Stomach smooth muscle (tissue), 2 donors: Measurements from ENCODE around the gene KRTAP9-8.
"Not testable (repeated sequence)": the region's sequence is repeated elsewhere in the genome, so short reads cannot be mapped to it uniquely, and the experiment has no call there.

Source experiments
- H3K27ac ChIP-seq: one replicate; pipeline ENCODE4 v1.7.0; 2013; ENCODE audit warnings: mild to moderate bottlenecking, low read length, inconsistent platforms
- H3K27me3 ChIP-seq, 2 donors: one replicate each; pipeline ENCODE4 v1.7.0; 2013; ENCODE audit warnings: low read length in 2 of 2; ENCODE audit not compliant: insufficient read depth in 2 of 2, control insufficient read depth in 1 of 2
- H3K36me3 ChIP-seq, 2 donors: one replicate each; pipeline ENCODE4 v1.7.0; 2013; ENCODE audit warnings: low read length in 2 of 2; ENCODE audit not compliant: control insufficient read depth in 2 of 2, insufficient read depth in 2 of 2
- H3K4me1 ChIP-seq: one replicate; pipeline ENCODE4 v1.7.0; 2013; ENCODE audit warnings: low read length; ENCODE audit not compliant: control insufficient read depth, insufficient read depth
- H3K4me3 ChIP-seq, 2 donors: one replicate each; pipeline ENCODE4 v1.7.0; 2013; ENCODE audit warnings: low read length in 2 of 2
- H3K9ac ChIP-seq, 2 donors: one replicate each; pipeline ENCODE4 v1.7.0; 2013; ENCODE audit warnings: low read length in 2 of 2, mild to moderate bottlenecking in 1 of 2
- H3K9me3 ChIP-seq, 2 donors: one replicate each; pipeline ENCODE4 v1.7.0; 2013; ENCODE audit warnings: low read length in 2 of 2; ENCODE audit not compliant: control insufficient read depth in 2 of 2
- donor health status: healthy.
- donor health status: Pancreatic carcinoma.

Gene KRTAP9-8

DNA sequence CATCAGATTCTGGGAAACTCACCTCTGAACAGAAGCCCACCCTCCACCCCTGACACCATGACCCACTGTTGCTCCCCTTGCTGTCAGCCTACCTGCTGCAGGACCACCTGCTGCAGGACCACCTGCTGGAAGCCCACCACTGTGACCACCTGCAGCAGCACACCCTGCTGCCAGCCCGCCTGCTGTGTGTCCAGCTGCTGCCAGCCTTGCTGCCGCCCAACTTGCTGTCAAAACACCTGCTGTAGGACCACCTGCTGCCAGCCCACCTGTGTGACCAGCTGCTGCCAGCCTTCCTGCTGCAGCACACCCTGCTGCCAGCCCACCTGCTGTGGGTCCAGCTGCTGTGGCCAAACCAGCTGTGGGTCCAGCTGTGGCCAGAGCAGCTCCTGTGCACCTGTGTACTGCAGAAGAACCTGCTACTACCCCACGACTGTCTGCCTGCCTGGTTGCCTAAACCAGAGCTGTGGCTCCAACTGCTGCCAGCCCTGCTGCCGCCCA is 11.2 kb upstream of the KRTAP9-8 start, which contains the start of gene KRTAP9-2:
KRTAP9-2 (plus strand) TSS at position 51 of the 498 bp plus-strand sequence; CDS start at position 58, 7 bp downstream.
- not testable (repeated sequence) for H3K4me1 ChIP-seq, H3K36me3 ChIP-seq, H3K9me3 ChIP-seq, H3K27ac ChIP-seq, H3K27me3 ChIP-seq, H3K9ac ChIP-seq, H3K4me3 ChIP-seq

DNA sequence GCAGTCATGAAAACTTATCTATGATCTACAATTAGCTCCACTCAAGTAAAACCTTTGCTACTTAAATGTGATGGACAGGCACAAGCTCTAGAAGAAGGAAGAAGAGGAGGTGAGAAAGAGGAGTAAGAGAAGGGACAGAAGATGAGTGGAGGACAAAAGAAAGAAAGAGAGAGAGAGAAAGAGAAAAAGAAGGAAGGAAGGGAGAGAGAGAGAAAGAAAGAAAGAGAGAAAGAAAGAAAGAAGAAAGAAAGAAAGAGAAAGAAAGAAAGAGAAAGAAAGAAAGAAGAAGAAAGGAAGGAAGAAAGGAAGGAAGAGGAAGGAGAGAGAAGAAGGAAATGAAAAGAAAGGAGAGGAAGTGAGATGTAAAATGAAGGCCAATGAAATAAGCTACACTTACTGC is 7.7 kb upstream of the KRTAP9-8 start:
- Histone ChIP-seq H3K9ac (no peak overlapping the region), H3K9me3 (no peaks in the 10 kb centered on the region), H3K27me3 (peaks cover 0 to 5% of the 10 kb centered on the region in 2 donors), H3K4me3 (no peak overlapping the region), H3K36me3 (no peaks in the 10 kb centered on the region), H3K27ac (no peak overlapping the region), H3K4me1 (no peaks in the 10 kb centered on the region)

DNA sequence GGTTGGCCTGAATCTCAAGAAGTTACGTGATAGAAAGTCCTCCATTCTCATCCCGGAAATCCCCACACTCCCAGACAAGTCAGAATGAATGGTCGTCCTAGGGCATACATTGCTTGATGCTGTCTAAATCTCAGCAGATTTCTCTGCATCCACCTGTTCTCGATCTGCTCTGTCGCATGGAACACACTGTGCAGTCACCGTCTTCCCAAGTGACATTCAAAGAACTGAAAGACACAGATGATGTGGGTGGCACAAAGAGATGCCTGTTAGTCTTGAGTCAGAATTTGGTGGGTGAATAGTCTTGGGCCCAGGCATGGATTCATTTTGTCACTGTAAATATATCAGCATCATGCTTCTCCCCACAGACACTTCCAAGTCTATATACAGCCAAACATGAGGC is 6.1 kb upstream of the KRTAP9-8 start:
- Histone ChIP-seq H3K27me3 (peaks cover 0 to 2% of the 10 kb centered on the region in 2 donors), H3K36me3 (no peaks in the 10 kb centered on the region)

DNA sequence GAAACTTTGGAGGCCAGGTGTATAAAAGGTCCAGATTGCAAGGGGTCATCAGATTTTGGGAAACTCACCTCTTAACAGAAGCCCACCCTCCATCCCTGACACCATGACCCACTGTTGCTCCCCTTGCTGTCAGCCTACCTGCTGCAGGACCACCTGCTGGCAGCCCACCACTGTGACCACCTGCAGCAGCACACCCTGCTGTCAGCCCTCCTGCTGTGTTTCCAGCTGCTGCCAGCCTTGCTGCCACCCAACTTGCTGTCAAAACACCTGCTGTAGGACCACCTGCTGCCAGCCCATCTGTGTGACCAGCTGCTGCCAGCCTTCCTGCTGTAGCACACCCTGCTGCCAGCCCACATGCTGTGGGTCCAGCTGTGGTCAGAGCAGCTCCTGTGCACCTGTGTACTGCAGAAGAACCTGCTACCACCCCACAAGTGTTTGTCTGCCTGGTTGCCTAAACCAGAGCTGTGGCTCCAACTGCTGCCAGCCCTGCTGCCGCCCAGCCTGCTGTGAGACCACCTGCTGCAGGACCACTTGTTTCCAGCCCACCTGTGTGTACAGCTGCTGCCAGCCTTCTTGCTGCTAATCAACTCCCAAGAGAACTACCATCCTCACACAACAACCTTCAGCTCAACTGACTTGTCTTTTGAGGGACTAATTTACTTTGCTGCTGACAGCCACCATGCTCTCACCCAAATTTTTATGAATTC is 5.2 kb upstream of the KRTAP9-8 start, which contains the start of gene KRTAP9-3:
KRTAP9-3 (plus strand) TSS at position 51 of the 707 bp plus-strand sequence; CDS start at position 104, 53 bp downstream.
- not testable (repeated sequence) for H3K27ac ChIP-seq, H3K27me3 ChIP-seq, H3K36me3 ChIP-seq, H3K4me3 ChIP-seq, H3K9ac ChIP-seq, H3K9me3 ChIP-seq, H3K4me1 ChIP-seq

More for the DNA sequence above, 6.1 kb upstream of the KRTAP9-8 start:
- Histone ChIP-seq H3K4me1 (no peaks in the 10 kb centered on the region), H3K9ac (no peak overlapping the region), H3K27ac (no peak overlapping the region), H3K9me3 (no peaks in the 10 kb centered on the region), H3K4me3 (no peak overlapping the region)

DNA sequence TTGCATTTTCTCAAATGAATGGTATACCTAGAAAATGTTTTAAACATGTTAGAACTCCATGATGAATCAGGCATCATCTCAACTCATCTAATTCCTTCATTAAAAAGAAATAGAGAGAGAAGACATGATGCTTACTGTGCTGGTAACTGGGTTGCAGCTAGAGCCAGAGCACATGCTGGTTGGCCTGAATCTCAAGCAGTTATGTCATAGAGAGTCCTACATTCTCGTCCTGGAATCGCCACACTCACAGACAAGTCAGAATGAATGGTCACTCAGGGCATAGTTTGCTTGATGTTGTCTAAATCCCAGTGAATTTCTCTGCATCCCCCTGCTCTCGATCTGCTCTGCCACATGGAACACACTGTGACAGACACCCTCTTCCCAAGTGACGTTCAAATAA is 683 bp upstream of the KRTAP9-8 start:
- H3K27ac ChIP-seq, H3K9ac ChIP-seq, H3K4me3 ChIP-seq, H3K27me3 ChIP-seq, H3K36me3 ChIP-seq, H3K4me1 ChIP-seq, H3K9me3 ChIP-seq: not testable (repeated sequence)

DNA sequence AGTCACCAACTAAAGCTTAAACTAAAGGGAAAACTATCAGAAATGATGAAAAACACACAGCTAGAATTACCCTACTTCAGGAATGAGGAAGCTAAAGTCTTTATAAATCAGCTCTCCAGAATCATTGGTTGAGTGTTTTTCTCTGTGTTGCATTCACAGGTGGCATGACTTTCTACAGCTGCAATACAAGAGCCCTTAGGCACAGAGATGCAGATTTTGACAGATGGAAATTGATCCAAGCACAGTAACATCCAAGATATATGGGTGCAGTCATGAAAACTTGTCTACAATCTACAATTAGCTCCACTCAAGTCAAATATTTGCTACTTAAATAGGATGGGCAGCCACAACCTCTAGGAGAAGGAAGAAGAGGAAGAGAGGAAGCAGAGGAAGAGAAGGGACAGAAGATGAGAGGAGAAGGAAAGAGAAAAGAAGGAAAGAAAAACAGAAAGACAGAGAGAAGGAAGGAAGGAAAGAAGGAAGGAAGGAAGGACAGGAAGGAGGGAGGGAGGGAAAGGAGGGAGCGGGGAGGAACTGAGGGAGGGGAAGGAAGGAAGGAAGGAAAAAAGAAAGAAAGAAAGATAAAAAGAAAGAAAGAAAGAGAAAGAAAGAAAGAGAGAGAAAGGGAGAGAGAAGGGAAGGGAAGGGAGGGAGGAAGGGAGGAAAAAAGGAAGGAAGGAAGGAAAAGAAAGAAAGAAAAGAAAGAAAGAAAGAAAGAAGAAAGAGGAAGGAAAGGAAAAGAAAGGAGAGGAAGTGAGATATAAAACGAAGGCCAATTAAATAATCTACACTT is 9.4 kb downstream of the KRTAP9-8 start:
- not testable (repeated sequence) for H3K9ac ChIP-seq, H3K4me1 ChIP-seq, H3K9me3 ChIP-seq, H3K4me3 ChIP-seq, H3K36me3 ChIP-seq, H3K27ac ChIP-seq, H3K27me3 ChIP-seq

DNA sequence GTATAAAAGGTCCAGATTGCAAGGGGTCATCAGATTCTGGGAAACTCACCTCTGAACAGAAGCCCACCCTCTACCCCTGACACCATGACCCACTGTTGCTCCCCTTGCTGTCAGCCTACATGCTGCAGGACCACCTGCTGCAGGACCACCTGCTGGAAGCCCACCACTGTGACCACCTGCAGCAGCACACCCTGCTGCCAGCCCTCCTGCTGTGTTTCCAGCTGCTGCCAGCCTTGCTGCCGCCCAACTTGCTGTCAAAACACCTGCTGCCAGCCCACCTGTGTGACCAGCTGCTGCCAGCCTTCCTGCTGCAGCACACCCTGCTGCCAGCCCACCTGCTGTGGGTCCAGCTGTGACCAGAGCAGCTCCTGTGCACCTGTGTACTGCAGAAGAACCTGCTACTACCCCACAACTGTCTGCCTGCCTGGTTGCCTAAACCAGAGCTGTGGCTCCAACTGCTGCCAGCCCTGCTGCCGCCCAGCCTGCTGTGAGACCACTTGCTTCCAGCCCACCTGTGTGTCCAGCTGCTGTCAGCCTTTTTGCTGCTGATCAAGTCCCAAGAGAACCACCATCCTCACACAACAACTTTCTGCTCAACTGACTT is 11.9 kb downstream of the KRTAP9-8 start, which contains the start of gene KRTAP9-4:
KRTAP9-4 (plus strand) TSS at position 51 of the 604 bp plus-strand sequence; CDS start at position 85, 34 bp downstream.
- not testable (repeated sequence) for H3K4me3 ChIP-seq, H3K36me3 ChIP-seq, H3K9ac ChIP-seq, H3K27me3 ChIP-seq, H3K9me3 ChIP-seq, H3K27ac ChIP-seq, H3K4me1 ChIP-seq

DNA sequence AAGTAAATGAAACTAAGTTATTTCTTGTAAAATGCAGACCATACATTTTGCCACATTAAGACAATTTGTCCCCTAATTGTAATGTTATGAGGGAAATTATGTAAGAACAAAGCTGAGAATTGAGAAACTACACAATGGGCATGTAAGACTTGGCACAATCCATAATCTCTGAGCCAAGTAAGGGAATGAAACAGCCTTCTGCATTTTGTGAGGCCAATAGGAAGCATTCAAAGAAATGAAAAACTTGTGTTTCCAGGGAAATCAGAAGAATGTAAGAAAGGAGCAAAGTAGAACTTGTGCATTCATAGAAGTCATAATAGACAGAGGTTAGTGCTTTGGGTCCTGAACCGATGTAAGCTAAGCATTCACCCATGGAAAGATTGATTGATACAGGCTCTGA is 13.5 kb downstream of the KRTAP9-8 start:
- Histone ChIP-seq H3K9me3 (no peaks in the 10 kb centered on the region), H3K36me3 (no peaks in the 10 kb centered on the region), H3K27me3 (peaks cover 2 to 3% of the 10 kb centered on the region in 2 donors), H3K4me3 (no peak overlapping the region), H3K4me1 (no peaks in the 10 kb centered on the region), H3K27ac (no peak overlapping the region), H3K9ac (no peak overlapping the region)

DNA sequence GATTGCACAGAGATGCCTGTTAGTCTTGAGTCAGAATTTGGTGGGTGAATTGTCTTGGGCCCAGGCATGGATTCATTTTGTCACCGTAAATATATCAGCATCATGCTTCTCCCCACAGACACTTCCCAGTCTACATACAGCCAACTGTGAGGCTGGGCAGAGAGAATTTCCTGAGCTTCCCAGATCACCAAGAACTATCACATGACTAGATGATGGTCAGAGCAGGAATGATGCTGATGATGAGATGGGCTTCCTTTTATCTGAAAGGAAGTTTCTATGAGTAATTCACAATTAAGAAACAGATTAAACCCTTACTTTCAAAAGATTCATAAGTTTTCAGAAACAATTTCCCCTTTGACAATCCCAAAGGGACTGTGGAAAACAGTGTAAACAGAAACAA is 17.1 kb downstream of the KRTAP9-8 start:
- Histone ChIP-seq H3K9ac (no peak overlapping the region), H3K27me3 (peaks cover 2 to 3% of the 10 kb centered on the region in 2 donors), H3K27ac (no peak overlapping the region), H3K4me1 (no peaks in the 10 kb centered on the region), H3K9me3 (no peaks in the 10 kb centered on the region), H3K36me3 (no peaks in the 10 kb centered on the region), H3K4me3 (no peak overlapping the region)

DNA sequence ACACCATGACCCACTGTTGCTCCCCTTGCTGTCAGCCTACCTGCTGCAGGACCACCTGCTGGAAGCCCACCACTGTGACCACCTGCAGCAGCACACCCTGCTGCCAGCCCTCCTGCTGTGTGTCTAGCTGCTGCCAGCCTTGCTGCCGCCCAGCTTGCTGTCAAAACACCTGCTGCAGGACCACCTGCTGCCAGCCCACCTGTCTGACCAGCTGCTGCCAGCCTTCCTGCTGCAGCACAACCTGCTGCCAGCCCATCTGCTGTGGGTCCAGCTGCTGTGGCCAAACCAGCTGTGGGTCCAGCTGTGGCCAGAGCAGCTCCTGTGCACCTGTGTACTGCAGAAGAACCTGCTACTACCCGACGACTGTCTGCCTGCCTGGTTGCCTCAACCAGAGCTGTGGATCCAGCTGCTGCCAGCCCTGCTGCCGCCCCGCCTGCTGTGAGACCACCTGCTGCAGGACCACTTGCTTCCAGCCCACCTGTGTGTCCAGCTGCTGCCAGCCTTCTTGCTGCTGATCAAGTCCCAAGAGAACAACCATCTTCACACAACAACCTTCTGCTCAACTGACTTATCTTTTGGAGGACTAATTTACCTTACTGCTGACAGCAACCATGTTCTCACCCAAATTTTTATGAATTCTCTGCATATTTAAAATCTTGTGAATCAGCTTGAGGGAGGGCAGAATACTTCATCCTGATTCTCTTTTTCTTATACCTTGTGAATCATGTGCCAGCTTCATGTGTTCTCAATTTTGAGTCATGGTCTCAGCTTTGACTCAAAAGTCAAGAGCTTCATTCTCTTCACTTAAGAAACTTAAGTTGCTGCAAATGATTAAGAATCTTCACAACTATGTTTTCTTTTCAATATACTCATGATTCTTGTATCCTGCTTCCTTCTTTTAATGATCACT is 17.8 kb downstream of the KRTAP9-8 start, which contains the start of gene KRTAP9-9:
KRTAP9-9 (plus strand) TSS at position 4 of the 910 bp plus-strand sequence.
- H3K36me3 ChIP-seq, H3K27me3 ChIP-seq: not testable (repeated sequence)

More for the DNA sequence above, 17.8 kb downstream of the KRTAP9-8 start, which contains the start of gene KRTAP9-9:
- H3K4me3 ChIP-seq, H3K9me3 ChIP-seq, H3K27ac ChIP-seq, H3K9ac ChIP-seq, H3K4me1 ChIP-seq: not testable (repeated sequence)
